Activated CD8-positive, alpha-beta memory T cell treated with anti-CD3 and anti-CD28 coated beads for 48 hours (primary cell): ENCODE data around the gene WDR26.
"Not testable (repeated sequence)": the region's sequence is repeated elsewhere in the genome, so short reads cannot be mapped to it uniquely, and the experiment has no call there.

Experiments
- DNase-seq, 3 experiments: peaks; one replicate each; pipeline ENCODE4 v3.0.0-alpha.2; 2020; ENCODE audit warnings: low read depth in 2 of 3, low spot score in 2 of 3

WDR26 gene

DNA sequence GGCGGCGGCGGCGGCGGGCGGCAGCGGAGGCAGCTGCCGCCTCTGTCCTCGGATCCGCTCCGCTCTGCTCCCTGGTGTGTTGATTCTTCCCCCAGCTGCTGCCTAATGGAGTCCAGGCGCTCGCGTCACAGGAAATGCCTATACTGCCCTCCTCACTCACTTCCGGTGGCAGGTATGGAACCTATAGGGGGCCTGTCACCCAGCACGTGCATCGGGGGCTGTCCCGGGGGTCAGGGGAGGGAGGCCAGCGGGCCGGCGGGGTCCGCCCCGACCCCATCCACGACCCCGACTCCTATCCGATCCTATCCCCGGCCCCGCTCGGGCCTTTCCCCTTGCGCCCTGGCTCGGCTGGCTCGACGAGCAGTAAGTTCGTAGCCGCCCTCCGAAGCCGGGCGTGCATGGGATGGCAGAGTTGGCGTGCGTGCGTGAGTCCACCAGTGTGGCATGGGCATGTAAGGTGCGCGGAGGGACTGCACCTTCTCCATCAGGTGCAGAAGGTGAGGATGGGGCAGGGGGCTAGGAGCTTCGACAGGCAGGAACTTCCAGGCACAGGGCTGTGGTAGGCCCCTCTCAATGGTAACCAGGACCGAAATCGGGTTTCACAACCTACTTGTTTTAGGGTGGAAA is at the start of gene WDR26:
Gene WDR26 (minus strand): TSS at position 107 of the 627 bp plus-strand sequence.
- peak; percentile 56 to 71 (median 60) for DNase-seq

DNA sequence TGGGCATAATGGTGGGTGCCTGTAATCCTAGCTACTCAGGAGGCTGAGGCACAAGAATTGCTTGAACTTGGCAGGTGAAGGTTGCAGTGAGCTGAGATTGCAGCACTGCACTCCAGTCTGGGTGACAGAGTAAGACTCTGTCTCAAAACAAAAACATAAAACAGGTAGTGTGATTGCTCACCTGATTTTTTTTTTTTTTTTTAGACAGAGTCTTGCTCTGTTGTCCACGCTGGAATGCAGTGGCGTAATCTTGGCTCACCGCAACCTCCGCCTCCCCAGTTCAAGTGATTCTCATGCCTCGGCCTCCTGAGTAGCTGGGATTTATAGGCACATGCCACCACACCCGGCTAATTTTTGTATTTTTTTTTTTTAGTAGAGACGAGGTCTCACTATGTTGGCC is 48.6 kb upstream of the WDR26 start:
- not testable (repeated sequence) for DNase-seq

DNA sequence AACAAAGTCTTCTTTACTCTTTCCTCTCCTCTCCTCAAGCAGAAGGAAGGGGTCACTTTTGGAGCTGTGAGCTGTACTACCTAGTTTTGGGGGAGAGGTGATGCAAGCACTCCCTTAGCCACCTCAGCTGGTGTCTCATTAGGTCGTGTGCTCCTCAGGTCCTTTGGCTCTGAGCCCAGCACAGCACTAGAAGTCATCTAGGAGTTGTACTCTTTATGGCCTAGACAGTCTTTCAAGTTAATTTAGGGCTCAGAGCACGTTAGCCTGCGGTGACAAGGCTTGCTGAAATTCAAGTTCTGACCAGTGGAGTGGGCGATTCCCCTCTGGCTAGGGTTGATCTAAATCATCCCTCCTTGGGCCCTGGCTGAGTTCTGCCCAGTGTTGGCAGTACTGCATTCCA is 48.0 kb upstream of the WDR26 start:
- DNase-seq, result no peak

DNA sequence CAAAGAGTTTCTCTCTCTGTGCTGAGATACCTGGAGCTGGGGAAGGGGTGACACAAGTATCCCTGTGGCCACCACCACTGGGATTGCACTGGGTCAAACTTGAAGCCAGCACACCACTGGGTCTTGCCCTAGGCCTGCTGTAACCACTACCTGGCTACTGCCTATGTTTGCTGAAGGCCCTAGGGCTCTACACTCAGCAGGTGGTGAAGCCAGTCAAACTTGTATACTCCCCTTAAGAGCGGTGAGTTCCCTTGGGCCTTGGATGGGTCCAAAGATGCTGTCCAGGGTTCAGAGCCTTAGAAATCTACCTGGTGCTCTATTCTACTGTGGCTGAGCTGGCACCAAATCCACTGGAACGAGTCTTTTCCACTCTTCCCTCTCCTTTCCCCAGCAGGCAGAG is 47.0 kb upstream of the WDR26 start:
- DNase-seq, result no peak

DNA sequence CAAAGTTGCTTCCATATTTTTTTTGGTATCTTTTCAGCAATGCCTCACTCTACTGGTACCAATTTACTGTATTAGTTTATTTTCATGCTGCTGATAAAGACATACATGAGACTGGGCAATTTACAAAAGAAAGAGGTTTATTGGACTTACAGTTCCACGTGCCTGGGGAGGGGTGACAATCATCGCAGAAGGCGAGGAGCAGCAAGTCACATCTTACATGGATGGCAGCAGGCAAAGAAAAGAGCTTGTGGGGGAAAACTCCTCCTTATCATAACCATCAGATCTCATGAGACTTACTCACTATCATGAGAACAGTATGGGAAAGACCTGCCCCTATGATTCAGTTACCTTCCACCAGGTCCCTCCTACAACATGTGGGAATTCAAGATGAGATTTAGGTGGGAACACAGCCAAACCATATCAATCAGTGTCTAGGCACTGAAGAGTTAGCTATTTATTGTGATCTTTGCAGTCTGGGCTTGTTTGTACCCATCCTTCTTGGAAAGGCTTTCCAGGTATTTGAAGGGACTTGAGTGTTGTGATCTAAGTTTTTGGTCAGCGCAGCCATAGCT is 46.4 kb upstream of the WDR26 start:
- not testable (repeated sequence) for DNase-seq

DNA sequence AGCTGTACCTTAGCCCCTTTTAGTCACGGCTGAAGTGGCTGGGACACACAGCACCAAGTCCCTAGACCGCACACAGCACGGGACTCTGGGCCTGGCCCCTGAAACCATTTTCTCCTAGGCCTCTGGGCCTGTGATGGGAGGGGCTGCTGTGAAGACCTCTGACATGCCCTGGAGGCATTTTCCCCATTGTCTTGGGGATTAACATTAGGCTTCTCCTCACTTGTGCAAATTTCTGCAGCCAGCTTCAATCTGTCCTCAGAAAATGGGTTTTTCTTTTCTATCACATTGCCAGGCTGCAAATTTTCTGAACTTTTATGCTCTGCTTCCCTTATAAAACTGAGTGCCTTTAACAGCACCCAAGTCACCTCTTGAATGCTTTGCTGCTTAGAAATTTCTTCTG is 45.6 kb upstream of the WDR26 start:
- not testable (repeated sequence) for DNase-seq

DNA sequence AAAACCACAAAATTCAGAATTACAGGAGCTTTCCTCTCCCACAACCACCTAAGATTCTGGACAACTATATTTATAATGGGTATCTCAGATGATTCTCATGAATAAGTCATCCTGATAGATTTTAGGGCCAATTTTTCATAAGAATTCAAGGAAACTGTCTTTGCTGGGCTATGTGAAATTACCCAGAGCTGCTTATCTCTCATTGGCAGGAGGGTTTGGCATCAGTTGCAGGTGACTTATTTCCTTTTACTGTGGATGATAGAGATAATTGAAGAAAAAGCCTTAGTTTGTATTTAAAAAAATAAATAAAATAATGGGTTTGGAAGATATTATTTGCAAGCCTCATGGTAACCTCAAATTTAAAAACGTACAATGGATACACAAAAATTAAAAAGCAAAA is 38.2 kb upstream of the WDR26 start:
- no peak for DNase-seq

DNA sequence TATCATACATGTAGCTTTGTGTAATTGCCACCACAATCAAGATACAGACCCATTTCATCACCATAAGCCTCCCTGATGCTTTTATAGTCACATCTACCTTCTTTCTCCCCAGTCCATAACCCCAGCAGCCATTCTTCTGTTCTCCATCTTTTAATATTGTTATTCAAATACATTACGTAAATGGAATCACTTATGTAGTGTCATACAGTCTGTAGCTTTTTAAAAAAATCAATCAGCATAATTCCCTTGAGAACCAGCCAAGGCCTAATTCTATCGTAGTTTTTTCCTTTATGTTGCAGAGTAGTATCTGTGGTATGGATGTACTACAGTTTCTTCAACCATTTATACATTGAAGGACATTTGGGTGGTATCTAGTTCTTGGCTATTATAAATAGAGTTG is 31.6 kb upstream of the WDR26 start:
- DNase-seq, result no peak

DNA sequence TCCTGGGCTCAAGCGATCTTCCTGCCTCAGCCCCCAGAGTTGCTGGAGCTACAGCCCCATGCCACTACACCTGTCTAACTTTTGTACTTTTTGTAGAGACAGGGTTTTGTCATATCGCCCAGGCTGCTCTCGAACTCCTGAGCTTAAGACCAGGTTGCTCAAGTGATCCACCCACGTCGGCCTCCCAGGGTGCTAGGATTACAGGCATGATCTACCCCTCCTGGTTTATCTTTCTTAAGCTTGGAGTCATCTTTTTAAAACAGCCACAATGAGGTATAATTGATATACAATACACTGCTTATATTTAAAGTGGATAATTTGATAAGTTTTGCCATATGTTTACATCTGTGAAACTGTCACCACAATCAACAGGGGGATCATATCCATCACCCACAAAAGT is 25.4 kb upstream of the WDR26 start:
- DNase-seq, result no peak

DNA sequence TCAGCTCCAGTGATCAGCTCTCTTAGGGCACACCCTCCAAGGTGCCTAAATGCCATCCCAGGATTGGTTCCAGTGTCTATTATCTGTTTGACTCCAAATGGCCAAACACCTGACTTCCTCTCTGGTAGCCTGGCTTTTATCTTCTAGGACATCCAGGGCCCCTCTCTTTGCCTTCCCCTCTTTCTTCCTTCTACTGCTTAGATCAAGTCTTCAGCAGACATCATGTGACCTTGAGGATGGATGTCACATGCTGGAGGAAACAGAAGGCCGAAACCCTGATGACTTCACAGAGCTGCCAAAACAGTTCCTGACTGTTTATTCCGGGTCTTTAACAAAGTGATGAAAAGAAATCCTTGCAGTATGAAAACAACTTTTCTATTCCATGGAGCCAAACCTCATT is 24.4 kb upstream of the WDR26 start:
- no peak for DNase-seq

DNA sequence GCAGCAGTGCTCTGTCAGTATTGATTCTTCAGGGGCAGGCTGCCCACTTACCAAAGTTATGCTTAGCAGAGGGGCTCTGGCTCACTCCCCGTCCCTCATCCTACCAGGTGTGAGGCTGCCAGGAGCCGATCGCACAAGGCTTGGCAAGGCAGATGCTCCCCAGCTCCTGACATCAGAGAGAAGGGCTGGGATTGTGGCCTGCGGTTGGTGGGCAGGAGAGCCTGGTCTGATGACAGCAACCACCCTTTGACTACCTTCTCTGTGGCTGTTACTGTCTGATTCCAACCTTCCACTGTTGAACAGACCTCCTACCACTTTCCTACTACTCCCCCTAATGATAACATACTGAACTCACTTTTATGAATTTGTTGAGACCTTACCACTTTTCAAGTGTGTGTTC is 23.7 kb upstream of the WDR26 start:
- DNase-seq, result no peak

DNA sequence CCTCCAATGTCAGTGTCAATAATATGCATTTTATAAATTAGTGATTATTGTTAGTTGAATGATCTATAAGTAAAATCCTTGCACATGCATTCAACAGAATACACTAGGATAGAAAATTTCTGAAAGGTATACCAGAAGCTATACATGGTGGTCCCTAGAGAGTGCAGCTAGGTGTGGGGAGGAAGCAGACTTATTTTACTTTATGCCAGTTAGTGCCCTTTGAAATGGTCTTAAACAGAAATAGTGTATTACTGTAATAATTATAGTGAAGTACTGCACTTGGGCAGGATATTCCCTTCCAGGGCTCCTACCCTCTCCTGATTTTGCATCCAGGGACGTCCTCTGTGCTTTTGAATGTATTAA is 23.2 kb upstream of the WDR26 start:
- no peak for DNase-seq

DNA sequence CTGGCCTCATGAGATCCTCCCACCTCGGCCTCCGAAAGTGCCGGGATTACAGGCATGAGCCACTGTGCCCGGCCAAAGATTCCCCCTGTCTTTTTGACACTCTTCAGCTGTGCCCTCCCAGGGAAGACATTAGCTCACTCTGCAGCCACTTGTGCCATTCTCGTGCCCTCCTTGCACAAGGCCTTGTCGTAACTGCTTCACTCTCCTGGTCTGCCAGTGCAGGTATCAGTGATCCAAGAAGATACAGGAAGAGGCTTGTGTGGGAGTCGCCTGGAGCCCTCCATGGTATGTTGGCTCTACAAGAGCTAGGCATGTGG is 22.0 kb upstream of the WDR26 start:
- no peak for DNase-seq

DNA sequence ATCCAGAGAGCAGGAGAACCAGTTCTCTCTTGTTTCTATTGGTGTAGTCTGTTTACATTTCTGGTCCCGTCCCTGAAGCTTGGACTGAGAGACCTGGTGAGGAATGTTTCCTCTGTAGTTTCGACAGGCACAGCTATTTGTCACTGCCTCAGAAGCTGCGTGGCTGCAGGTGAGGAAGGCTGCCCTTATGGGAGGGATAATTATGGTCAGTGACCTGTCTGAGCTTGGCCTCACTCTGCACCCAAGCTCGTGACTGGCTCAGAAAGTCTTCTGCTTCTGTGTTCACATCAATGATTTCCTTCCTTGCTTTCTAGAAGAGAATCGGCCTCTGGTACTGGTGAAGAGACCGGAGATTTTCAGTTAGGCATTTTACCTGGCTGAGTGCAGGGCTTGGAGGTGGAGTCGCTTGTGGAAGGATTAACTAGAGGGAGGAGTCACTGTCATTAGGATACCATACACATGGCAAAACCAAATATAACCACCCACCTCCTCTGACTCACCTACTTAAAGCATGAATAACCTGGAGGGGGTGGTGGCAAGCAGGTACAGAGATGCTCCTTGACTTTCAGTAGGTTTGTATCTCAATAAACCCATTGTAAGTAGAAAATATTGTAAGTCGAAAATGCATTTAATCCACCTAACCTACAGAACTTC is 19.9 kb upstream of the WDR26 start:
- no peak for DNase-seq

DNA sequence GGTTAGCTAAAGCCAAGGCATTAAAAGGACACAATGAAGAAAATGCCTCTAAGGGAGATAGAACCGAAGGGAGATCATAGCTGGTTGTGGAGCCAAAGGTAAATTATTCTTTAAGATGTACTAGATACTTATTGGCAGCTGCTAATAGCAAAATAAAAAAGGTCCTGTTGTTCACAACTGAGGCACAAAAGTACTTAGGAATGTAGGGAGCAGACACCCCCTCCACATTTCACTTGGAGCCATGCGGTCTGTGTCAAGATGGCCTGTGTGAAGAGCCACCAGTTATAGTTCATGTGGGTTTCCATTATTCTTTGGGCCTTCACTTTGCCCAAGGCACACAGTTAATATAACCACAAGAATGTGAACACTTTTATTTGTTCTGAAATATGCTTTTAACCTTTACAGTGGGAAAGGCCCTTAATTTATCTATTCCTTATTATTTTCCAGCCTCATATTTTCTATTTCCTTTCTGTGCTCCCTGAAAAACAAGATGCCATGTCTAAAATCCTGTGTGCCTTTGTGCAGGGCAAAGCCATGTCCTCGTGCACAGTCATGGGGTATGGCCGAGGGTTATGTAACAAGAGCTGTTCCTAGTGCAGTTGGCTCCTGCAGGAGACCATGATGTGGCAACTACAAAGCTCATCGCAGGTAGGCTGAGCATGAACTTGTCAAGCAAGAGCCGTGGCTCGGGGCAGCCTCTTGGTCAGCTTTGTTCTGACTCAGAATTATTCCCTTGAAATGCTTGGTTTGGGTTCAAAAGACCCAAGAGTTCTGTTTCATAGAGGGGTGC is 16.2 kb upstream of the WDR26 start:
- DNase-seq, result no peak

DNA sequence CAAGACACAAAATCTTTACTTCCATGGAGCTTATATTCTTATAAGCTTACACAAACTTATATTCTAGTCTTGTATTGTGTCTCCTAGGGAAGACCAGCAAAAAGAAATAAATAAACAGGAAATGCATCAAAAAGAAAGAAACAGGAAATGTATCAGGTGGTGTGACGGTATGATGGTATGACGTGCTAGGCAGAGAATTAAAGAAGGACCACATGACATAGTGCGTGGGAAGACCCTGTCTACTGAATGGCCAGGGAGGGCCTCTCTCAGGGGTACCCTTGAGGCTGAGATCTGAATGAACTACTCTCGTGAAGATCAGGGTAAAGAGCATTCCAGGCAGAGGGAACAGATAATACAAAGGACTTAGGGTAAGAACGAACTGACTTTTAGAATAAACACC is 15.6 kb upstream of the WDR26 start:
- no peak for DNase-seq

DNA sequence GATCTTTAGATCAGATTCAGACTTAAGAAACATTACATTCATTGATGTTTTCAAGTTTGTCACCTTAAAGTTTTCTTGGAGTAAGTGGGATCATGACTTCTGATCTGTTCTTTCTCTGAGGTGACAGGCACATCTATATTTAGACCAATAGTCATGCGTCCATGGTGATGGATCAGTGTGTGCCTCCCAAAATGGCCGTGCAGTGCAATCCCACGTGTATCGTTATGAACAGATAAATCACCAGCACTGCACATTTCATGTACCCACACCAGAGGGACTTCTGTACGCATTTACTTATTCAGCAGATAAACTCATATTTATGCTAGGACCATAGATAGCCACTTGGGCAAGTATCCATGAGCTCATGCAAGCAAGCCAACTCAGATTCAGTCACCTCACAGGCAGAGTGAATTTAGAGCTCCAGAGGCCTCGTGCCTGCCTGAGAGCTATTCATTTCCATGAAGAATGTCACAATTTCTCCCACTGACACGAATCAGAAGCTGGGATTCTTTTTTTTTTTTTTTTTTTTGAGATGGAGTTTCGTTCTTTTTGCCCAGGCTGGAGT is 13.9 kb upstream of the WDR26 start:
- no peak for DNase-seq

DNA sequence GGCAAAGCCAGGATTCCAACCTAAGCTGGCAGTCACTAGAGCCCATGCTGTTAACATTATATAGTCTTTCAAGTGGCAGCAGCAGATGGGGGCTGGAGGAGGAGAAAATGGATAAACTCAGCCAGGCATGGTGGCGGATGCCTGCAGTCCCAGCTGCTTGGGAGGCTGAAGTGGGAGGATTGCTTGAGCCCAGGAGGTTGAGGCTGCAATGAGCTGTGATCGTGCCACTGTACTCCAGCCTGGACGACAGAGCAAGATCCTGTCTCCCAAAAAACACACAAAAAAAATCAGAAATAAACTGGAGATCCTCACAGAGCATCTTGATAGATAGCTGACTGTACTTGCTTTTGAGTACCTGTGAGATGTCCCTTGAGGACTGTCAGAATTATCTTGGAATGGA is 13.4 kb upstream of the WDR26 start:
- DNase-seq, result no peak

DNA sequence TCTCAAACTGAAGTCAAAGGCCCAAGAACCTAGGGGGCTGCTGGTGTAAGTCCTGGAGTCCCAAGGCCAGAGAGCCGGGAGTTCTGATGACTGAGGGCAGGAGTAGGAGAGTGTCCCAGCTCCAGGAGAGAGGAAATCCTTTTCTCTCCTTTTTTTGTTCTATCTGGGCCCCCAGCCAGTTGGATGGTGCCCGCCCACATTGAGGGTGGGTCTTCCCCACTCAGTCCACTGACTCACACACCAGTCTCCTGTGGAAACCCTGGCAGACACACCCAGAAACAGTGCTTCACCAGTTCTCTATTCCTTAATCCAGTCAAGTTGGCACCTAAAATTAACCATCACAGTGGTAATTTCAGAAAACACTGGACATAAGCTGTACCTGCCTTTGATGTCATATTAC is 12.7 kb upstream of the WDR26 start:
- no peak for DNase-seq

DNA sequence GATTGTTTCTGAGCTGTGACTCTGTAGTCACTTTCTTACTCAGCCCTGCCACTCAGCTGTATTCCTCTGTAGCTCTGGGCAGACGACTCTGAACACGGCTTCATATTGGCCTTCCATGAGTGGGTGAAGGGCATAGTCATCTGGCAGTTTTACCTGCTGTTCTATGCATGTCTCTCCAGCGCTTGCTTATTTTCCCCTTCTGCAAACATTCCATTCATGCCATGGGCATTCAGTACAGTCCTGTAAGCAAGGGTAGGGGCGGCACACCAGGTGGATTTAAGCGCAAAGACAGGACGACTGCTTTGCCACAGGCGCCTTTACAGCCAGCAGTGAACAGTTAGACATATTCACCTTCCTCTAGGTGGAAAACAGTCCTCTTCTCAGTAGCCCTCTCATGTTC is 4.4 kb upstream of the WDR26 start:
- no peak for DNase-seq

DNA sequence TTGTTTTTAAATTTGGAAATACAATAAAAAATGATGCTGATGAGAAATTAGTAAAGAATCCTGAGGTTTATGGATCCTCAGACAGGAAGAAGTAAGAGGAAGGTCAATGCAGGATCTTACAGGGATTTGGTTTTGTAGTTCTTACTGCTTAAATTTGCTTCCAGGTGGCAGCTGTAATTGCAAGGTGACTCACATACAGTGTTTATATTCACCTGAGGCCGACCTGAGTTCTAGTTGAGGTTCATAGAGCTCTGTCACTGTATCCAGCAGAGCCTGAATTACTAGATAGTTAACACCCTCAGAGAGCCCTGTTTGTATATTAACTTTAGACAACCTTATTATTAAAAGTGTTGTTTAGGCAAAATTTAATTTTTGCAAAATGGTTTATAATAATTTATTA is 1.4 kb upstream of the WDR26 start:
- DNase-seq, result no peak

DNA sequence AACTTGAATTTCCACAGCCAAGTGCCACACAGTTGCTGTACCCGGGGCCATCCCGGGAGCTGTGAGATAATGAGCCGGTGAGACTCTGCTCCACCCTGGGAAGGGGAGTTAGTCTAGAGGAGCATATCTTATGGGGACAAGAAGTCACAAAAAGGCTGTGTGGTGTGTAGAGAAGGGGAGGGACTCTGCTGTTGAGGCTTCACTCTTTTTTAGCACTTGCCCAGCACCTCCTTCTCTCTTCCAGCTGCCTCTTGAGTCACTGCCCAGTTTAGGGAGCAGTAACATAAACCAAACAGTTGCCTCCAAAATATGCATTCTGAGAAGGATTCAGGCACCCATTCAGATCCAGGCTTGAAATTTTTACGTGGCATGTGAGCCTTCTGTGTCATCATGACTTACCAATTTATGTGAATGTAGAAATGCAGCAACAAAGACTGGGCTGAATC is 744 bp upstream of the WDR26 start:
- DNase-seq, result no peak
